Suprapubic skin (tissue), 4 donors: ENCODE results near the gene CLMP.

ENCODE experiments used
- POLR2A ChIP-seq, 2 donors: fragments of 450-650 bp; IDR thresholded peaks; one replicate each; pipeline ENCODE4 v1.6.1; 2017; ENCODE audit warnings: antibody characterized with exemption in 2 of 2, mild to moderate bottlenecking in 2 of 2, moderate library complexity in 2 of 2
- POLR2AphosphoS5 ChIP-seq, 3 donors: sonication (generic); formaldehyde crosslinking; IDR thresholded peaks; one replicate each; pipeline ENCODE4 v1.6.1; 2017; ENCODE audit warnings: antibody characterized with exemption in 3 of 3
- TF ChIP-seq, protein P1 (sequence below), 2 donors: fragments of 200-600 bp in 1 of 2; fragments of 450-650 bp in 1 of 2; sonication (generic) in 1 of 2; IDR thresholded peaks; one replicate each; pipeline ENCODE4 v1.5.1; 2016 to 2019; ENCODE audit warnings: antibody characterized with exemption in 2 of 2, mild to moderate bottlenecking in 1 of 2, moderate library complexity in 1 of 2

DNA sequence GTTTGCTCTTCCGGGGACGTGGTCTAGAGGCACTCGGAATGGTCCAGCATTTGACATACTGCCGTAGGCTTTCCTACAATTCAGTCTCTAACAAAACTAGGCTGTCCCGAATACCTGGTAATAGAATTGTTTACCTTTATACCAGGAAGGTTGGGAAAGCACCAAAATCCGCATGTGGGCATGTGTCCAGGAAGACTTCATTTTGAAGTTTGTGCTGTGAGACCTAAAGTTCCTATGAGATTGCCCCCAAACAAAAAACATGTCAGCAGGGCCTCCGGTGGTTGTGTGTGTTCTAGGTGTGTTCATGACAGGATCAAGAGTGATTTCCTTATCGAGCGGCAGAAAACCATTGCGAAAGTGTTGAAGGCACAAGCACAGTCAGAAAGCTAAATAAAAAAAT, 159.2 kb downstream of the CLMP start:
- TF ChIP-seq, protein P1, sequence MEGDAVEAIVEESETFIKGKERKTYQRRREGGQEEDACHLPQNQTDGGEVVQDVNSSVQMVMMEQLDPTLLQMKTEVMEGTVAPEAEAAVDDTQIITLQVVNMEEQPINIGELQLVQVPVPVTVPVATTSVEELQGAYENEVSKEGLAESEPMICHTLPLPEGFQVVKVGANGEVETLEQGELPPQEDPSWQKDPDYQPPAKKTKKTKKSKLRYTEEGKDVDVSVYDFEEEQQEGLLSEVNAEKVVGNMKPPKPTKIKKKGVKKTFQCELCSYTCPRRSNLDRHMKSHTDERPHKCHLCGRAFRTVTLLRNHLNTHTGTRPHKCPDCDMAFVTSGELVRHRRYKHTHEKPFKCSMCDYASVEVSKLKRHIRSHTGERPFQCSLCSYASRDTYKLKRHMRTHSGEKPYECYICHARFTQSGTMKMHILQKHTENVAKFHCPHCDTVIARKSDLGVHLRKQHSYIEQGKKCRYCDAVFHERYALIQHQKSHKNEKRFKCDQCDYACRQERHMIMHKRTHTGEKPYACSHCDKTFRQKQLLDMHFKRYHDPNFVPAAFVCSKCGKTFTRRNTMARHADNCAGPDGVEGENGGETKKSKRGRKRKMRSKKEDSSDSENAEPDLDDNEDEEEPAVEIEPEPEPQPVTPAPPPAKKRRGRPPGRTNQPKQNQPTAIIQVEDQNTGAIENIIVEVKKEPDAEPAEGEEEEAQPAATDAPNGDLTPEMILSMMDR (IDR thresholded peaks at IDR 0.05), result no peak
- TF ChIP-seq POLR2A (IDR thresholded peaks at IDR 0.05) (no peak), POLR2AphosphoS5 (IDR thresholded peaks at IDR 0.05) (no peak)
